Activated T-cell treated with anti-CD3 and anti-CD28 coated beads, Interleukin-2, amount 50 U/mL, for 72 hours (primary cell): ENCODE data around the gene MIS18BP1. TPM values are rescaled to one million over a fixed set of nuclear protein-coding genes. Genes with fewer than 3 reads are reported as not detected.

ENCODE experiments used
- ATAC-seq, 2 donors: fragments of 150-1000 bp; cut with Tn5 transposase; replicated peaks in 1 of 2; 2 replicates each; pipeline ENCODE4 v1.10.0; 2021; ENCODE audit warnings: moderate library complexity in 2 of 2, mild to moderate bottlenecking in 1 of 2
- DNase-seq, 2 donors: peaks; one replicate each; pipeline ENCODE4 v3.0.0; 2021 to 2022; ENCODE audit warnings: mixed read lengths in 1 of 2
- H3K27ac Mint-ChIP-seq: one replicate; pipeline ENCODE4 v1.8.0; 2022; ENCODE audit warnings: mild to moderate bottlenecking, moderate library complexity, mixed read lengths
- H3K27me3 Mint-ChIP-seq: one replicate; pipeline ENCODE4 v1.8.0; 2022; ENCODE audit warnings: low read depth, mixed read lengths
- H3K36me3 Mint-ChIP-seq, 2 donors: one replicate each; pipeline ENCODE4 v1.8.0; 2022; ENCODE audit warnings: mixed read lengths in 2 of 2, mild to moderate bottlenecking in 1 of 2; ENCODE audit not compliant: insufficient read depth in 2 of 2
- H3K4me1 Mint-ChIP-seq: one replicate; pipeline ENCODE4 v1.8.0; 2022; ENCODE audit warnings: low read depth, mixed read lengths
- H3K4me3 Mint-ChIP-seq, 2 donors: one replicate each; pipeline ENCODE4 v1.8.0; 2022; ENCODE audit warnings: mild to moderate bottlenecking in 2 of 2, mixed read lengths in 2 of 2, moderate library complexity in 2 of 2
- H3K9me3 Mint-ChIP-seq, 2 donors: one replicate each; pipeline ENCODE4 v1.8.0; 2022; ENCODE audit warnings: mixed read lengths in 2 of 2
- total RNA-seq, 2 donors: library from RNA; stranded (reverse); gene quantifications; one replicate each; pipeline ENCODE4 v1.2.3, GENCODE V29; 2022

Gene MIS18BP1
- total RNA-seq, 2 donors from 2014 or later, result 70.9 to 76.5 TPM

DNA sequence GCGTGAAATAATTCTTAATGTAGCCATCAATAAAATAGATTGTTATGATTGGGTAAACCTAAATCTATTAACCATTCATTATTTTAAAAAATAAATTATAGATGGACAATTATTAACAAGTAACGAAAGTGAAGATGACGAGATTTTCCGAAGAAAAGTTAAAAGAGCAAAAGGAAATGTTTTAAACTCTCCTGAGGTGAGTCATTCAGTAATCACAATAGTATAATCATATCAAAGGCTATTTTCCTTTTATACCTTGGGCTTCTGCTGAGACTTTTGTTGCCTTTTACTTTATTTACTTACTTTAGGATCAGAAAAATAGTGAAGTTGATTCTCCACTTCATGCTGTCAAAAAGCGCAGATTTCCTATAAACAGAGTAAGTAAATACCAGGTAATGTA, 71.7 kb downstream of the MIS18BP1 start:
- Mint-ChIP-seq H3K36me3 (peaks cover 0 to 4% of the 10 kb centered on the region in 2 donors), H3K27ac (no peak overlapping the region), H3K4me1 (no peaks in the 10 kb centered on the region), H3K27me3 (no peaks in the 10 kb centered on the region), H3K4me3 (no peak overlapping the region), H3K9me3 (no peaks in the 10 kb centered on the region)
- ATAC-seq (no peak), DNase-seq (no peak)

DNA sequence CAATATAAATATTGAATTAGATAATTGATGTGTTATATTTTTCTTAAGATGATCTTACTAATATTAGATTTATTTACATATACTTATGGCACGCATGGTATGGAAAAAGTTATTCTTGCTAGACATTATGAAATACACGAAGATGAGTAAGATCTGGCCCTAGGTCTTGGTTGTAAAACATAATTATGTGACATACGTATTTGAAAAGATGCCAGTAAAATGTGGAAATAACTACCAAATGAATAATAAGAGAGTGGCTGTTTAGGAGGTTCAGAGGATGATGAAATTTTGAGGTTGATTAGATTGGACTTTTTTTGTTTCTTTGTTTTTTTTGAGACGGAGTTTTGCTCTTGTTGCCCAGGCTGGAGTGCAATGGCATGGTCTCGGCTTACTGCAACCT, 75.9 kb downstream of the MIS18BP1 start:
- H3K27ac Mint-ChIP-seq, result no peak overlapping the region
- H3K4me1 Mint-ChIP-seq, result no peaks in the 10 kb centered on the region
- no peak overlapping the region for H3K4me3 Mint-ChIP-seq
- H3K9me3 Mint-ChIP-seq, result no peaks in the 10 kb centered on the region
- ATAC-seq, result no peak
- peaks cover 0 to 8% of the 10 kb centered on the region in 2 donors for H3K36me3 Mint-ChIP-seq
- DNase-seq, result no peak
- H3K27me3 Mint-ChIP-seq, result no peaks in the 10 kb centered on the region

DNA sequence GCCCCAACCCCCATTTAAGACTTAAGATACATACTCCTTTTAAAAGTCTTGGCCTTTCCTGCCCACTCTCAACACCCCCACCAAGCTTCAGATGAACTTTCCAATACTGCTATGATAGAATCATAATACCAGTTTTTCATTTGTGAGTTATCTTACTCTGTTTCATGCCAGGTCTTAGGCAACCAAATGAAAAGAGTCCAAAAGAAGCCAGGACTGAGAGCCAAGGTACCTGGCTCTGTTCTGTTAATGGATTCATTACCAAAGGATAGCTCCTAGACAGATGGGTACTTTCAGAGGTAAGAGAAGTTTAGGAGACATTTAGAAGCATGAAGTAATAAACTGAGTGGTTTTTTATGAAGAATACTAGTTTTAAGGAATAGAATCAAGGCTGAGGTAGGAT, 83.1 kb downstream of the MIS18BP1 start:
- no peaks in the 10 kb centered on the region for H3K9me3 Mint-ChIP-seq
- no peak overlapping the region for H3K27ac Mint-ChIP-seq
- peaks cover 0 to 5% of the 10 kb centered on the region in 2 donors for H3K36me3 Mint-ChIP-seq
- H3K27me3 Mint-ChIP-seq, result no peaks in the 10 kb centered on the region
- DNase-seq, result no peak
- ATAC-seq, result no peak
- H3K4me3 Mint-ChIP-seq, result no peak overlapping the region
- H3K4me1 Mint-ChIP-seq, result no peaks in the 10 kb centered on the region

DNA sequence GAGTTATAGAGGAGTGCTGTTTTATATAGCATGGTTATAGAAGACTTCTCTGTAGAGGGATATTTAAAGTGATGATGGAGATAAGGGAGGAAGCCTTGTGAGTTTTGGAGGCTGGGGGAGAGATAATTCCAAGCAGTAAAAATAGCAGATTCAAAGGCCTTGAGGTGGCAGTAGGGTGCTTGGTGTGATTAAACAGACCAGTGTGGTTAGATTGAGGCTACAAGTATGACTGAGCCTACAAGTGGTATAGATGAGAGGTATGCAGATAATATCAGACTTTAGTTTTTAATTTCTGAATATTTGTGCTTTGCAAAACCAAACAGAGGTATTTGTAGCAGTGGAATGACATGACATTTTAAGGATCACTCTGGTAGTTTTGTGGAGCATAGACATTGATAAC, 96.9 kb downstream of the MIS18BP1 start:
- ATAC-seq, result peak; percentile 88 to 90
- no peaks in the 10 kb centered on the region for H3K27me3 Mint-ChIP-seq
- no peaks in the 10 kb centered on the region for H3K9me3 Mint-ChIP-seq

More for the DNA sequence above, 96.9 kb downstream of the MIS18BP1 start:
- no peak overlapping the region for H3K27ac Mint-ChIP-seq
- peaks cover 14% of the 10 kb centered on the region for H3K4me1 Mint-ChIP-seq
- DNase-seq, result no peak
- peaks cover 0 to 4% of the 10 kb centered on the region in 2 donors for H3K36me3 Mint-ChIP-seq
- no peak overlapping the region for H3K4me3 Mint-ChIP-seq

Other genes with a start within 250 kb of the MIS18BP1 start
- 10 to 100 TPM; 40.5 to 49.7 TPM for gene PRPF39, start 169.1 kb downstream of the MIS18BP1 start, total RNA-seq
- gene FKBP3, start 118.7 kb downstream of the MIS18BP1 start, total RNA-seq, result 10 to 100 TPM; 48.6 to 49.6 TPM
- 10 to 100 TPM; 12.4 to 13.5 TPM for gene FANCM, start 117.3 kb downstream of the MIS18BP1 start, total RNA-seq